MM.1S (cell line): ENCODE data around the gene ST6GALNAC6.

Experiments used
- EZH2 ChIP-seq: fragments of 300-600 bp; sonication (generic); optimal IDR thresholded peaks from 2 replicates; pipeline ENCODE3; 2017; ENCODE audit warnings: low read depth, mild to moderate bottlenecking, antibody characterized with exemption, low read length, mixed read lengths
- EZH2phosphoT487 ChIP-seq: fragments of 300-600 bp; sonication (generic); IDR thresholded peaks from 2 replicates; pipeline ENCODE4 v1.6.1; 2018; ENCODE audit warnings: antibody characterized with exemption, low read length
- TF ChIP-seq, protein P1 (sequence below): fragments of 300-600 bp; sonication (generic); IDR thresholded peaks from 2 replicates; pipeline ENCODE4 v1.5.1; 2016; ENCODE audit warnings: antibody characterized with exemption, low read length, mixed read lengths

DNA sequence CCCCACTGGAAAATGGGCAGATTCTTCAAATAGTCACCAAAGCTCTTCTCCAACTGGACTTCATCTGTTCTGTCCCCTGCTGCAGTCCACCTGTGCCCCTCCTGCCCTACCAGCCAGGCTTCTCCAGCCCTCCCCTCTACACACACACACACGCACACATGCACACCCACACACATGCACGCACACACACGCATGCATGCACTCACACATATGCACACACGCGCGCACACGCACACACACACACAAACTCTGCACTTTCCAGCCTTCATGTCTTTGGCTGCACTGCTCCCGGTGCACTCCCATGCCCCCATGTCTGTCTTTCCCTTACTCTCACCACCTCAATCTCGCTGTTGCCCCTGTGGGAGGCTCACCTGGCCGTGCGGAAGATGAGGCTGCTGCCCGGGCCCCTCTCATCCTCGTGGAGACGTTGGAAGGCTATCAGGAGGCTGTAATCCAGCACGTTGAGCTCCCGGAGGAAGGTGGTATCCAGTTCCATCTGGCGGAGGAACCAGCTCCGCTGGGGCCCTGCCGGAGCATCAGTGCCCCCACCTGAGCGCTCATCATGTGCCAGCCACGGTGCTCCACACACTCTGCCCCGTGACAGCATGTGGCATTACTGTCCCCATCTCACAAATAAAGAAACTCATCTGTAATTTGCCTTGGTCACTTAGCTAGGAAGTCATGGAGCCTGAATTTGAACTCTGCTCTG is 25.5 kb upstream of the ST6GALNAC6 start:
- TF ChIP-seq, protein P1, sequence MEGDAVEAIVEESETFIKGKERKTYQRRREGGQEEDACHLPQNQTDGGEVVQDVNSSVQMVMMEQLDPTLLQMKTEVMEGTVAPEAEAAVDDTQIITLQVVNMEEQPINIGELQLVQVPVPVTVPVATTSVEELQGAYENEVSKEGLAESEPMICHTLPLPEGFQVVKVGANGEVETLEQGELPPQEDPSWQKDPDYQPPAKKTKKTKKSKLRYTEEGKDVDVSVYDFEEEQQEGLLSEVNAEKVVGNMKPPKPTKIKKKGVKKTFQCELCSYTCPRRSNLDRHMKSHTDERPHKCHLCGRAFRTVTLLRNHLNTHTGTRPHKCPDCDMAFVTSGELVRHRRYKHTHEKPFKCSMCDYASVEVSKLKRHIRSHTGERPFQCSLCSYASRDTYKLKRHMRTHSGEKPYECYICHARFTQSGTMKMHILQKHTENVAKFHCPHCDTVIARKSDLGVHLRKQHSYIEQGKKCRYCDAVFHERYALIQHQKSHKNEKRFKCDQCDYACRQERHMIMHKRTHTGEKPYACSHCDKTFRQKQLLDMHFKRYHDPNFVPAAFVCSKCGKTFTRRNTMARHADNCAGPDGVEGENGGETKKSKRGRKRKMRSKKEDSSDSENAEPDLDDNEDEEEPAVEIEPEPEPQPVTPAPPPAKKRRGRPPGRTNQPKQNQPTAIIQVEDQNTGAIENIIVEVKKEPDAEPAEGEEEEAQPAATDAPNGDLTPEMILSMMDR = no peak
- TF ChIP-seq EZH2 = no peak
- TF ChIP-seq EZH2phosphoT487 = no peak
